Caco-2 (cell line): ENCODE results near the gene EMP1. TPM values are rescaled to one million over a fixed set of nuclear protein-coding genes. Genes with fewer than 3 reads are reported as not detected.
A peak's percentile ranks its signal among the peaks of the same experiment; 100 is the strongest.

ENCODE experiments used
- BruUV-seq: library from RNA; stranded (reverse); fragments of 400-500 nt; replicated peaks from 2 replicates; lab custom pipeline; 2021; lab: Mats Ljungman, UMichigan
- CTCF ChIA-PET: fragments of 300-600 bp; sonication (Branson Sonifier 250); formaldehyde crosslinking; loops from one replicate; lab custom pipeline; 2022; ENCODE audit warnings: antibody characterized with exemption; lab: Charles Lee
- POLR2A ChIA-PET: fragments of 300-600 bp; sonication (Branson Sonifier 250); formaldehyde crosslinking; loops from one replicate; lab custom pipeline; 2022; ENCODE audit warnings: antibody characterized with exemption; lab: Charles Lee
- DNase-seq, 2 experiments: peaks; one replicate each; pipeline versions ENCODE4 v3.0.0 to v3.0.0-alpha.2; 2020 to 2022
- H3K27me3 ChIP-seq: replicated peaks from 2 replicates; pipeline ENCODE4 v1.6.0; 2011; ENCODE audit warnings: low read length; ENCODE audit not compliant: control insufficient read depth, insufficient read depth
- H3K36me3 ChIP-seq: 2 replicates; pipeline ENCODE4 v1.5.1; 2011; ENCODE audit warnings: low read length; ENCODE audit not compliant: control insufficient read depth, insufficient read depth
- H3K4me1 ChIP-seq: fragments of 250-450 bp; sonication (Bioruptor Pico); 2 replicates; pipeline ENCODE4 v1.5.1; 2020; ENCODE audit warnings: mild to moderate bottlenecking
- H3K4me3 ChIP-seq: 2 replicates; pipeline ENCODE4 v1.5.1; 2011; ENCODE audit warnings: low read depth, mild to moderate bottlenecking, control low read depth, low read length
- H3K9me3 ChIP-seq: fragments of 250-450 bp; sonication (Bioruptor Pico); 2 replicates; pipeline ENCODE4 v1.5.1; 2020; ENCODE audit warnings: mild to moderate bottlenecking, moderate library complexity
- H3K27ac Mint-ChIP-seq: one replicate; pipeline ENCODE4 v1.8.0; 2022; ENCODE audit warnings: mixed read lengths; ENCODE audit not compliant: unreplicated experiment
- H3K27me3 Mint-ChIP-seq: one replicate; pipeline ENCODE4 v1.8.0; 2022; ENCODE audit warnings: mixed read lengths; ENCODE audit not compliant: insufficient read depth, unreplicated experiment
- H3K36me3 Mint-ChIP-seq: one replicate; pipeline ENCODE4 v1.8.0; 2022; ENCODE audit warnings: mild to moderate bottlenecking, mixed read lengths; ENCODE audit not compliant: insufficient read depth, unreplicated experiment
- H3K4me1 Mint-ChIP-seq: one replicate; pipeline ENCODE4 v1.8.0; 2022; ENCODE audit warnings: low read depth, mixed read lengths; ENCODE audit not compliant: unreplicated experiment
- H3K4me3 Mint-ChIP-seq: one replicate; pipeline ENCODE4 v1.8.0; 2022; ENCODE audit warnings: mild to moderate bottlenecking, moderate library complexity, mixed read lengths; ENCODE audit not compliant: unreplicated experiment
- H3K9me3 Mint-ChIP-seq: one replicate; pipeline ENCODE4 v1.8.0; 2022; ENCODE audit warnings: mixed read lengths; ENCODE audit not compliant: unreplicated experiment
- CTCF ChIP-seq, 2 experiments: fragments of 200-600 bp in 1 of 2; IDR thresholded peaks; 1 replicate in 1 of 2; 2 replicates in 1 of 2; pipeline versions ENCODE4 v1.5.1 to v1.8.0; 2011 to 2022; ENCODE audit warnings: antibody characterized with exemption in 1 of 2, control low read depth in 1 of 2, inconsistent platforms in 1 of 2, low read depth in 1 of 2, low read length in 1 of 2, mild to moderate bottlenecking in 1 of 2, moderate library complexity in 1 of 2; ENCODE audit not compliant: insufficient read depth in 1 of 2, severe bottlenecking in 1 of 2, unreplicated experiment in 1 of 2
- intact Hi-C: fragments of 100-400 bp; cut with micrococcal nuclease; formaldehyde crosslinking; loops from one replicate; pipeline ENCODE4 v1.10.0; 2022; ENCODE audit not compliant: unreplicated experiment
- total RNA-seq: library from RNA; stranded (reverse); gene quantifications from 2 replicates; pipeline ENCODE4 v1.2.3, GENCODE V29; 2022

The EMP1 gene
- total RNA-seq, 1 experiment from 2014 or later = 6.6 TPM

GRCh38 chr12:13193505-13194231 lies 2.9 kb upstream of the EMP1 start:
- no TSS peak for BruUV-seq
- Mint-ChIP-seq H3K27me3 (no peaks in the 10 kb centered on the region), H3K27ac (no peak overlapping the region), H3K36me3 (peaks cover 5% of the 10 kb centered on the region), H3K9me3 (no peaks in the 10 kb centered on the region), H3K4me3 (no peak overlapping the region), H3K4me1 (peaks cover 43% of the 10 kb centered on the region)
- no peaks in the 10 kb centered on the region for H3K9me3 ChIP-seq
- POLR2A ChIA-PET = no interaction called here
- no peaks in the 10 kb centered on the region for H3K36me3 ChIP-seq
- no peaks in the 10 kb centered on the region for H3K27me3 ChIP-seq
- no peak overlapping the region for H3K4me3 ChIP-seq
- no peak for DNase-seq
- TF ChIP-seq CTCF (IDR thresholded peaks at IDR 0.05; ENCODE audit: insufficient read depth in 1 of 2, low read depth in 1 of 2, low read length in 1 of 2, severe bottlenecking in 1 of 2, unreplicated experiment in 1 of 2) = no peak
- intact Hi-C loops = no loop called here
- H3K4me1 ChIP-seq = peaks cover 47% of the 10 kb centered on the region
- CTCF ChIA-PET = interaction anchor here (0.5 to 1.7 kb wide), 2 partner anchors 18 to 33 kb away, joined by 4 to 5 read pairs; no protein-coding TSS in a partner anchor

- intact Hi-C loops = no loop called here
- CTCF ChIA-PET = interaction anchor here (0.5 to 1.7 kb wide), 2 partner anchors 17 to 34 kb away, joined by 4 to 5 read pairs; no protein-coding TSS in a partner anchor
Observed at GRCh38 chr12:13194401-13195110, 2.0 kb upstream of the EMP1 start.

More at GRCh38 chr12:13194401-13195110, 2.0 kb upstream of the EMP1 start:
- Mint-ChIP-seq H3K4me3 (no peak overlapping the region), H3K36me3 (peaks cover 5% of the 10 kb centered on the region), H3K27me3 (no peaks in the 10 kb centered on the region), H3K4me1 (peaks cover 43% of the 10 kb centered on the region), H3K9me3 (no peaks in the 10 kb centered on the region), H3K27ac (peak overlapping the region; percentile 13)
- Histone ChIP-seq H3K4me1 (peaks cover 47% of the 10 kb centered on the region), H3K36me3 (no peaks in the 10 kb centered on the region), H3K9me3 (no peaks in the 10 kb centered on the region), H3K27me3 (no peaks in the 10 kb centered on the region), H3K4me3 (no peak overlapping the region)
- POLR2A ChIA-PET = no interaction called here
- no TSS peak for BruUV-seq
- no peak for TF ChIP-seq CTCF (IDR thresholded peaks at IDR 0.05; ENCODE audit: insufficient read depth in 1 of 2, low read depth in 1 of 2, low read length in 1 of 2, severe bottlenecking in 1 of 2, unreplicated experiment in 1 of 2)
- peak; percentile 43 to 76 for DNase-seq
